Right lobe of liver (tissue), 6 donors: ENCODE measurements around the gene CCR5. TPM values are rescaled to one million over a fixed set of nuclear protein-coding genes. Genes with fewer than 3 reads are reported as not detected.

Experiments
- ATAC-seq, 4 donors: fragments of 200-7000 bp; cut with Tn5 transposase; one replicate each; pipeline ENCODE4 v1.9.1; 2020; ENCODE audit warnings: mild to moderate bottlenecking in 4 of 4, moderate library complexity in 4 of 4
- DNase-seq, 3 donors: peaks; one replicate each; pipeline ENCODE4 v3.0.0-alpha.2; 2020
- H3K27ac ChIP-seq, 3 donors: fragments of 200-600 bp; one replicate each; pipeline ENCODE4 v1.8.0; 2022
- H3K27me3 ChIP-seq, 2 donors: fragments of 200-600 bp; one replicate each; pipeline ENCODE4 v1.8.0; 2022
- H3K36me3 ChIP-seq, 4 donors: fragments of 200-600 bp; sonication (generic) in 1 of 4; one replicate each; pipeline versions ENCODE4 v1.5.1 to v1.8.0; 2017 to 2022; ENCODE audit warnings: control low read depth in 1 of 4
- H3K4me1 ChIP-seq, 4 donors: fragments of 200-600 bp; sonication (generic) in 1 of 4; one replicate each; pipeline versions ENCODE4 v1.5.1 to v1.8.0; 2017 to 2022; ENCODE audit warnings: control low read depth in 1 of 4
- H3K4me3 ChIP-seq, 3 donors: fragments of 200-600 bp; one replicate each; pipeline ENCODE4 v1.8.0; 2022
- H3K9me3 ChIP-seq, 4 donors: fragments of 200-600 bp; sonication (generic) in 1 of 4; one replicate each; pipeline versions ENCODE4 v1.5.1 to v1.8.0; 2017 to 2022; ENCODE audit warnings: control low read depth in 1 of 4
- CTCF ChIP-seq, 4 donors: fragments of 200-600 bp in 3 of 4; fragments of 450-650 bp in 1 of 4; IDR thresholded peaks; one replicate each; pipeline versions ENCODE4 v1.5.1 to v1.8.0; 2016 to 2022; ENCODE audit warnings: antibody characterized with exemption in 4 of 4, mild to moderate bottlenecking in 2 of 4
- POLR2A ChIP-seq: fragments of 450-650 bp; IDR thresholded peaks from one replicate; pipeline ENCODE4 v1.6.1; 2017; ENCODE audit warnings: antibody characterized with exemption, mild to moderate bottlenecking
- WGBS: methylation state at CpG from one replicate; pipeline ENCODE4 v1.1.6; 2018; ENCODE audit warnings: low coverage, low lambda C conversion rate; ENCODE audit not compliant: insufficient coverage; ENCODE audit errors: missing lambda C conversion rate; 5-methylcytosine and 5-hydroxymethylcytosine counted together
- intact Hi-C, 2 donors: fragments of 100-400 bp; cut with DNase I; formaldehyde crosslinking; loops; one replicate each; pipeline versions ENCODE4 v1.11.2 to v1.14.1; 2022
- total RNA-seq, 6 experiments: library from RNA; depleted of rRNA in 2 of 6; stranded (reverse); fragments of >200 nt in 2 of 6; fragmentation: NEBNext Ultra II Directional in 3 of 6; extraction: Animal tissue kit (Norgen Biotek cat#: 25700) in 3 of 6; gene quantifications; one replicate each; pipeline versions ENCODE4 v1.1.0 to v1.2.4, GENCODE V29; 2016 to 2023
- donor health status: DM: no; HTN: yes; CAD: no.
- donor health status: DM: no; HTN: no; CAD: no.
- donor health status: DM: no; HTN: no; CAD: no.
- donor health status: DM: no; HTN: yes; CAD: no.
- donor health status: DM: no; HTN: yes; CAD: no.

The CCR5 gene
- total RNA-seq, 6 experiments from 2014 or later: 0.22 to 2.0 (median 0.43) TPM

- peaks cover 0 to 14% (median 6%) of the 10 kb centered on the region in 4 donors for H3K4me1 ChIP-seq
- ATAC-seq (peak; percentile 72 to 80 (median 80)), DNase-seq (peak; percentile 60 to 64 (median 60))
- no peak for TF ChIP-seq CTCF (IDR thresholded peaks at IDR 0.05)
- peak; percentile 37 for TF ChIP-seq POLR2A
- intact Hi-C loops: no loop called here
- H3K27me3 ChIP-seq: no peaks in the 10 kb centered on the region
- 46% methylated on average over 16 of the region's 20 CpGs for WGBS
- peak within 1 kb of the TSS; percentile 9 to 17 (median 10) for H3K4me3 ChIP-seq
- no peaks in the 10 kb centered on the region for H3K36me3 ChIP-seq
- no peaks in the 10 kb centered on the region for H3K9me3 ChIP-seq
- H3K27ac ChIP-seq: peak within 1 kb of the TSS; percentile 58 to 83 (median 61)
These were observed 36.3 kb downstream of the CCR5 start, which contains the start of the genes CCR5AS and CCRL2 for GRCh38 chr3:46406788-46407611. TSS of gene CCR5AS (minus strand) at chr3:46407066. TSS of gene CCRL2 (plus strand) at chr3:46407259. CDS start at chr3:46408080, 821 bp downstream.

GRCh38 chr3:46407970-46408369 is 37.2 kb downstream of the CCR5 start:
- no peaks in the 10 kb centered on the region for H3K27me3 ChIP-seq
- DNase-seq: no peak
- TF ChIP-seq CTCF (IDR thresholded peaks at IDR 0.05): no peak
- no peak for TF ChIP-seq POLR2A
- H3K27ac ChIP-seq: peak overlapping the region; percentile 58 to 83 (median 61)
- intact Hi-C loops: no loop called here
- no peak for ATAC-seq
- peaks cover 0 to 14% (median 6%) of the 10 kb centered on the region in 4 donors for H3K4me1 ChIP-seq
- 61% methylated on average over 7 of the region's 7 CpGs for WGBS
- H3K4me3 ChIP-seq: no peak overlapping the region
- no peaks in the 10 kb centered on the region for H3K9me3 ChIP-seq
- no peaks in the 10 kb centered on the region for H3K36me3 ChIP-seq

- Histone ChIP-seq H3K9me3 (no peaks in the 10 kb centered on the region), H3K36me3 (no peaks in the 10 kb centered on the region), H3K27me3 (no peaks in the 10 kb centered on the region), H3K4me1 (peaks cover 0 to 14% (median 6%) of the 10 kb centered on the region in 4 donors), H3K4me3 (no peak overlapping the region), H3K27ac (no peak overlapping the region)
- WGBS: 70% methylated on average over 7 of the region's 7 CpGs
- TF ChIP-seq CTCF (IDR thresholded peaks at IDR 0.05) (no peak), POLR2A (no peak)
- intact Hi-C loops: no loop called here
- ATAC-seq (no peak), DNase-seq (no peak)
These were observed 38.1 kb downstream of the CCR5 start for GRCh38 chr3:46408853-46409252.

GRCh38 chr3:46409739-46410489 is 39.2 kb downstream of the CCR5 start:
- 73% methylated on average over 4 of the region's 9 CpGs for WGBS
- Histone ChIP-seq H3K4me3 (no peak overlapping the region), H3K9me3 (no peaks in the 10 kb centered on the region), H3K27ac (no peak overlapping the region), H3K27me3 (no peaks in the 10 kb centered on the region), H3K4me1 (peaks cover 0 to 11% (median 5%) of the 10 kb centered on the region in 4 donors), H3K36me3 (no peaks in the 10 kb centered on the region)
- no peak for TF ChIP-seq POLR2A
- TF ChIP-seq CTCF (IDR thresholded peaks at IDR 0.05): no peak
- no peak for DNase-seq
- intact Hi-C loops: no loop called here
- ATAC-seq: no peak
